Activated CD8-positive, alpha-beta memory T cell treated with anti-CD3 and anti-CD28 coated beads for 36 hours (primary cell): ENCODE data around the gene RAP1GAP. TPM values are rescaled to one million over a fixed set of nuclear protein-coding genes. Genes with fewer than 3 reads are reported as not detected.

Experiments used
- CTCF ChIA-PET: fragments of 350-600 bp; sonication (Branson Sonifier 250); formaldehyde crosslinking; loops from one replicate; lab custom pipeline; 2021; ENCODE audit warnings: antibody characterized with exemption; lab: Charles Lee
- POLR2A ChIA-PET: fragments of 350-600 bp; sonication (Branson Sonifier 250); formaldehyde crosslinking; loops from one replicate; lab custom pipeline; 2021; ENCODE audit warnings: antibody characterized with exemption; lab: Charles Lee
- total RNA-seq, 2 experiments: library from RNA; stranded (reverse); gene quantifications; one replicate each; pipeline ENCODE4 v1.2.3, GENCODE V29; 2021

RAP1GAP gene
- total RNA-seq, 2 experiments from 2014 or later: 0.42 to 0.96 TPM

GRCh38 chr1:21604208-21604957 is 64.8 kb downstream of the RAP1GAP start:
- POLR2A ChIA-PET: no interaction called here
- CTCF ChIA-PET: no interaction called here

GRCh38 chr1:21603177-21604138 is 65.7 kb downstream of the RAP1GAP start:
- ChIA-PET CTCF (no interaction called here), POLR2A (no interaction called here)

- CTCF ChIA-PET: no interaction called here
- POLR2A ChIA-PET: no interaction called here
Measured at GRCh38 chr1:21601278-21602048, 67.7 kb downstream of the RAP1GAP start.

GRCh38 chr1:21599402-21599801 is 69.8 kb downstream of the RAP1GAP start:
- CTCF ChIA-PET: no interaction called here
- POLR2A ChIA-PET: no interaction called here

- POLR2A ChIA-PET: no interaction called here
- CTCF ChIA-PET: no interaction called here
Measured at GRCh38 chr1:21598904-21599303, 70.3 kb downstream of the RAP1GAP start.

- ChIA-PET POLR2A (no interaction called here), CTCF (no interaction called here)
Measured at GRCh38 chr1:21598417-21598816, 70.7 kb downstream of the RAP1GAP start.

GRCh38 chr1:21597753-21598152 is 71.4 kb downstream of the RAP1GAP start:
- POLR2A ChIA-PET: no interaction called here
- CTCF ChIA-PET: no interaction called here

- POLR2A ChIA-PET: no interaction called here
- CTCF ChIA-PET: no interaction called here
Measured at GRCh38 chr1:21596628-21597027, 72.5 kb downstream of the RAP1GAP start.

- ChIA-PET CTCF (no interaction called here), POLR2A (no interaction called here)
Measured at GRCh38 chr1:21596174-21596573, 73.0 kb downstream of the RAP1GAP start.

GRCh38 chr1:21594935-21595897 is 73.9 kb downstream of the RAP1GAP start:
- ChIA-PET POLR2A (no interaction called here), CTCF (interaction anchor here (0.8 kb wide), 1 partner anchor 27 kb away, joined by 3 read pairs; no protein-coding TSS in a partner anchor)

GRCh38 chr1:21594501-21594900 is 74.7 kb downstream of the RAP1GAP start:
- ChIA-PET POLR2A (no interaction called here), CTCF (interaction anchor here (0.8 kb wide), 1 partner anchor 28 kb away, joined by 3 read pairs; no protein-coding TSS in a partner anchor)

GRCh38 chr1:21593231-21593630 is 75.9 kb downstream of the RAP1GAP start:
- ChIA-PET CTCF (no interaction called here), POLR2A (no interaction called here)

GRCh38 chr1:21592086-21592865 is 76.9 kb downstream of the RAP1GAP start:
- CTCF ChIA-PET: no interaction called here
- POLR2A ChIA-PET: no interaction called here

- ChIA-PET CTCF (no interaction called here), POLR2A (no interaction called here)
Measured at GRCh38 chr1:21590934-21591333, 78.2 kb downstream of the RAP1GAP start.

GRCh38 chr1:21590126-21590880 is 78.9 kb downstream of the RAP1GAP start:
- ChIA-PET POLR2A (no interaction called here), CTCF (no interaction called here)

- CTCF ChIA-PET: no interaction called here
- POLR2A ChIA-PET: no interaction called here
Measured at GRCh38 chr1:21589618-21590017, 79.5 kb downstream of the RAP1GAP start.

GRCh38 chr1:21587602-21587953 is 81.6 kb downstream of the RAP1GAP start:
- CTCF ChIA-PET: no interaction called here

More at GRCh38 chr1:21587602-21587953, 81.6 kb downstream of the RAP1GAP start:
- POLR2A ChIA-PET: no interaction called here
